Measurements from ENCODE around the gene HOXD1. TPM values are rescaled to one million over a fixed set of nuclear protein-coding genes. Genes with fewer than 3 reads are reported as not detected.

HOXD1 gene
- polyA plus RNA-seq (2013, experiment 1 of 2; ENCODE audit: insufficient read length), result 1.3 TPM
- polyA plus RNA-seq (2013, experiment 2 of 2; ENCODE audit: insufficient read length), result 1.1 TPM

GRCh38 chr2:176187899-176188773, at the start of gene HOXD1:
Gene HOXD1 (plus strand): TSS chr2:176188668. CDS start chr2:176188802, 134 bp downstream.
- peak; percentile 49 for DNase-seq

DNA sequence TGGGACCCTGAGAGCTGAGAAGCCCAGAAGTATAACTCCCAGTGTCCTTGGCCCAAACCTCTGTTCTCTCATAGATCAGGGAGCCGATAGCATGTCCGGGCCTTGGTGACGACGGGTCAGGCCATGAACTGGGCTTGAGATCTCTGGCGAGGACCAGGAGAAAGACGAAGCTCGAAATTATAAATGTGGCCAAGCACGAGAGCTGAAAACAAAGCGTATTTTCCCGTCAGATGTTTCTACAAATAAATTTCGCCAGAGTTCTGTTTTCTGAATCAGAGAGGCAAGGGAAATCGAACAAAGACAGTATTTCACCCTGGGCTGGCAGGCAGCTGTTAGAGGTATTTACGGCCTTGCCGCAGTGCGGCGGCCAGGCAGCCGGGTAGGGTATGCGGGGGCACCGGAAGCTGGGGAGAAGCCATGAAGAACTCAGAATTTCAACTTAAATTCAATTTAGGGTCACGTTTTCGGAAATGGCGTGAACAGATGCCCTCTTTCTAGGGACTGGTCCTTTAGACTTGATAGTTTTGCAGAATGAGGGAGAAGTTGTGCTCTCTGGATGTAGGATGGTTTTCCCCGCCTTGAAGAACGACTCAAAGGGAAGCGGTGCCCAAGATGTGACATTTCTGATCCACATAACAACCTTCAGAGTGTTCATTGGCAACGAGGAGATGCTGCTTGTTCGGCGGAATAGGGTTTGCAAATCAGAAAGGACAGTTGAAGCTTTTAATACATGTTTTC, 49.4 kb upstream of the HOXD1 start:
- peak; percentile 53 for DNase-seq

- DNase-seq, result peak; percentile 82
These were observed 48.6 kb upstream of the HOXD1 start for GRCh38 chr2:176139661-176140512.

DNA sequence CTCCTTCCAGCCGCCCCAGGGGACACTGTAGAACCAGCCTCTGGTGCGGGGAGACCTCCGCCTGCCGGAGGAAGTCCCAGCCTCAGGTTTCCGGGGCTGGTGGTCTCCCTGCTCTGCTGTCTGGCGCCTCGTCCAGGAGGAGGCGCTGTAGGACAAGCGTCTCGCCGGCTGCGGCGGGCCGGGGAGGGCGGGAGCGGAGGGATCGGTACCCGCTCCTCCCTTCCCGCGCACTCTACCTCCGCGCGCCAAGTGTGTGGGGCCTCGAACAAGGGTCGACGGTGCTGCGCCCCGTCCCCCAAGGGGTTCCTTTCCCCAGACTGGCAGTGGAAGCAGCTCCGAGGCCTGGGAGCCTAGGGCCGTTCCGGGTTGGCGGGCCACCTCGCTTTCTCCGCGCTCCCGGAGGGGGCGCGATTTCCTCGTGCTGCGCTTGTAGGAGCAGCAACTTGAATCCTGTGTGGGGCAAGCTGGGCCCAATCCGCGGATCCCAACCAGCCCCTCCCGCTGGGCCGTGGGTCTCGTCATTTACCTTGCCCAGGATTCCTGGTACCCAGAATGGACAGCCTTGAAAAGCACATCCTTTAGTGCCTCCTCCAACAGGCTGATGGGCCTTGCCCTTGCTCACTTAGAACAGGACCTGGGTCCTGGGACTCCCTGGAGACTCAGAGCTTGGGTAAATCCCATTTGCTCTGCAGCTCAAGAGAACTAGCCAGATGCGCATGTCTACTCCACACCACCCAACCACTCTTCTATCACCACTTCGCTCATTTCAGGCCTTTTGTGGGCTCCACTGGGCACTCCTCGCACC, 47.8 kb upstream of the HOXD1 start:
- peak; percentile 87 for DNase-seq

DNA sequence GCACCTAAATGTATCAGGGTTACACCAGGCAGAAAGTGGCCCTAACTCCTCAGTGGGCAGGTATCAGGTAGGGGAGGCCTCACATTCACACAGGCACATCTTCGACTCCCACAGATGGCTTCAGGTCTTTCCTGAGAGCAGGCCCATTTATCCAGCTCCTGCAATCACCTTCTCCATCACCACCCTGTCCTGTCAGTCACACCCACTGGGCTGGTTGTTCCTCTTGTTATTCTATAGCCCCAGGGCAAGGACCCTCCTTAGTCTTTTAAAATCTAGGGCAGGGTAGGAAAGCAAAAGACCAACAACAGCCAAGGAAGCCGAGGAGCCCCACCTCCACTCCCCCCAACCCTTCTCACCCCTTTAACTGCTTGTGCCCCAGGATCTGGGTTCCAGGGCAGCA, 46.2 kb upstream of the HOXD1 start:
- DNase-seq, result no peak

- DNase-seq, result no peak
These were observed 43.1 kb upstream of the HOXD1 start for GRCh38 chr2:176145085-176145969.

DNA sequence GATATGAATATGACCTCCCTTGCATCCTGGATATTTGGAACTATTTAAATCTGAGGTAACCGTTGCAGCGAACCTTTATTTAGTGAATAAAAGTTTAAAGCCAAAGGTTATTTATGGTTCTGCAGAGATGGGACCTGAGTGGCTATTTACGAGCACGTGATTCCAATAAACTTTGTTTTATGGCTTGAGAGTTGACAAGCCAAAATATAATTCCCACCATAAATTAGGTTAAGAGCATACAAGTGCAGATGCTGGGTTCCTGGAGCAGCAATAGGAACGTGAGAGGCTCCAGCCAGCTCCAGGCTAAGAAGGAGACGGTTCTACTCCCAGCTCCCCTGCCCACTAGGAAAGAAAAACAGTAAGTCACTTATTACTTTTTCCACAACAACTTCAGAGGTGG, 42.4 kb upstream of the HOXD1 start:
- DNase-seq, result no peak

- DNase-seq, result no peak
These were observed 41.8 kb upstream of the HOXD1 start for GRCh38 chr2:176146645-176147044.

GRCh38 chr2:176147210-176147799, 41.2 kb upstream of the HOXD1 start:
- DNase-seq, result no peak

- DNase-seq, result no peak
These were observed 40.5 kb upstream of the HOXD1 start for GRCh38 chr2:176147800-176148496.

DNA sequence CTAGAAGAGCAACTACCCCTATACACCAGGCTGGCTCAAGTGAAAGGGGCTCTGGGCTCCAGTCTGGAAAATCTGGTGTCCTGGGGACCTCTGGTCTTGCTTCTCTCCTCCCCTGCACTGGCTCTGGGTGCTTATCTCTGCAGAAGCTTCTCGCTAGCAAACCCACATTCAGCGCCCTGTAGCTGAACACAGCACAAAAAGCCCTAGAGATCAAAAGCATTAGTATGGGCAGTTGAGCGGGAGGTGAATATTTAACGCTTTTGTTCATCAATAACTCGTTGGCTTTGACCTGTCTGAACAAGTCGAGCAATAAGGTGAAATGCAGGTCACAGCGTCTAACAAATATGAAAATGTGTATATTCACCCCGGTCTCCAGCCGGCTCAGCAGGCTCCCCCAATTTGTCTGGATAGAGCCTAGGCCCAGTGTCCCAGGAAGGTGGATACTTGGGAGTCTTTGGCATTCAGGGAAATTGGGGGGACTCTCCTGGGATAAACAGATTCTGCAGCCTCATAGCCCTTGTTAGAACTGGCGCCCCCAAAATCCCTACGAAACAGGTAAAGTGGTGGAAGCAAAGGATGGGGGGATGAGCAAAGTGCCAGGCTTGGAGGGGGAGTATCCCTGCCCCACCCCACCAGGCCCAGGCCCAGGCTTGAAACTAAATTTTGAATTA, 39.6 kb upstream of the HOXD1 start:
- no peak for DNase-seq

GRCh38 chr2:176149481-176149938, 39.0 kb upstream of the HOXD1 start:
- DNase-seq, result no peak

GRCh38 chr2:176149939-176150583, 38.4 kb upstream of the HOXD1 start:
- DNase-seq, result no peak

DNA sequence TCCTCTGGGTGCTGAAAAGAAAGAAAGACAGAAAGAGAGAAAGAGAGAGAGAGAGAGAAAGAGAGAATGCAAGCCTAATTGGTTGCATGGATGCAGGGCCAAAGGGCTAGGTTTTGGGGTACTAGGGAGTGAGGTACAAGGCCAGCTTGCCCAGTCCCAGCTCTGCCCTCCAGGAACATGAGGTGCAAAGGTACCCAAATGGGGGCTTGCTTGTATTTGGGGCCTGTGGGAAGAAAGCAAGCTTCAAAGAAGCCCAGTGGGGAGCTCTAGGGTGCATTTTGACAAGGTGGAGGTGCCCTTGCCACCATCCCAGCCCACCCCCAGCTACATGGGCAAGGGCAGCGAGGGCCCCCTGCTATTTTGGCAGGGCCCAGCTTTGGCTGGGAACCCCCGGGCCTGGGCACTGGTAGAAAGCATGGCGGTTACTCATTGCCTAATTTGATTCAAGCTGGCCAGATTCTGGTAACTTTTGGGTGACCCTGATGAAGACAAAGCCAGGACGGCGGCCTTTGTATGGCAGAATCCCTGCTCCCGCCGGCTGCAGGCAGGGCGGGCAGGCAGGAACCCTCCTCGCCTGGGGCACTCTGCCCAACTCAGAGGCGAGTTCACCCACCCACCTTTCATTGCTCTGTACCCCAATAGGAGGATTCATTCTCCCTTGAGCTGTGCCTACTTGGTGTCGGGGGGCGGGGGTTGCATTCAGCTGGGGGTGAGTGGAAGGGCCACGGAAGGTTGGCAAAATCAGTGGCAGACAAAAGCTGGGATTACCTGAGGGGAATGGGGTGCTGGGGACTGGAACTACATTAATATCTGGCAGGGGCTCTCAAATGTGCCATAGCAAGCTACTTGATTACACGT, 37.7 kb upstream of the HOXD1 start:
- no peak for DNase-seq

DNA sequence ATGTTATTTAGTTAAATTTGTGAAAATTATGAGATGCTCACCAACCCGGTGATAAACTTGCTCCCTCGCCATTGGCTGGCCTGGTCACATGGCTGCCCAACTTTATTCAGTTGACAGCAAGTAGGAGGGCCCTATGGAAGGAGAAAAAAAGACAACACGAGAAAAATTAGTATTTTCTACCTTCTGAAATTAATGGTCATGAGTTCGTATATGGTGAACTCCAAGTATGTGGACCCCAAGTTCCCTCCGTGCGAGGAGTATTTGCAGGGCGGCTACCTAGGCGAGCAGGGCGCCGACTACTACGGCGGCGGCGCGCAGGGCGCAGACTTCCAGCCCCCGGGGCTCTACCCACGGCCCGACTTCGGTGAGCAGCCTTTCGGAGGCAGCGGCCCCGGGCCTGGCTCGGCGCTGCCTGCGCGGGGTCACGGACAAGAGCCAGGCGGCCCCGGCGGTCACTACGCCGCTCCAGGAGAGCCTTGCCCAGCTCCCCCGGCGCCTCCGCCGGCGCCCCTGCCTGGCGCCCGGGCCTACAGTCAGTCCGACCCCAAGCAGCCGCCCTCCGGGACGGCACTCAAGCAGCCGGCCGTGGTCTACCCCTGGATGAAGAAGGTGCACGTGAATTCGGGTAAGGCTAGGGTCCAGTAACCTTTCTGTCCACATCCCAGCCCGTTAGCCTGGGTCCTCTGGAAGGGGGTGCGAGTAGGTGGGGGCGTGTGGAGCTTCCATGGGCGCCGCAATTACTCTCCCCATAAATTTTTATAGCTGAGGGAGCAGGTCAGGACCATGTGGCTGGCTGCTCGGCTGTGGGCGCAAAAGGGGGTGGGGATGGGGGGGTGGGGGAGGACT, 36.8 kb upstream of the HOXD1 start, which contains the start of gene HOXD4:
TSS of gene HOXD4 (plus strand) at position 109 of the 846 bp plus-strand sequence. CDS start at position 193, 84 bp downstream.
- no peak for DNase-seq

All from fibroblast of skin of scalp (primary cell).